Loucy (cell line): ENCODE results near the gene RRP8.

ENCODE experiments used
- H2AFZ ChIP-seq: fragments of 200-600 bp; sonication (generic); 2 replicates; pipeline ENCODE4 v1.6.0; 2016; ENCODE audit warnings: antibody characterized with exemption, mild to moderate bottlenecking, low read length, moderate library complexity
- H3F3A ChIP-seq: fragments of 200-600 bp; 2 replicates; pipeline ENCODE4 v1.6.0; 2016; ENCODE audit warnings: antibody characterized with exemption, low read depth, mild to moderate bottlenecking
- H3K27me3 ChIP-seq: fragments of 200-600 bp; sonication (generic); 2 replicates; pipeline ENCODE4 v1.6.1; 2014; ENCODE audit warnings: low read length, mild to moderate bottlenecking; ENCODE audit not compliant: insufficient read depth, poor library complexity, severe bottlenecking
- H3K36me3 ChIP-seq: fragments of 200-600 bp; sonication (generic); 2 replicates; pipeline ENCODE4 v1.6.1; 2016; ENCODE audit warnings: low read length; ENCODE audit not compliant: insufficient read depth
- H3K4me1 ChIP-seq: fragments of 200-600 bp; sonication (generic); 2 replicates; pipeline ENCODE4 v1.5.1; 2014; ENCODE audit warnings: low read length, mild to moderate bottlenecking; ENCODE audit not compliant: insufficient read depth, poor library complexity, severe bottlenecking
- H3K4me2 ChIP-seq: fragments of 200-600 bp; sonication (generic); 2 replicates; pipeline ENCODE4 v1.6.0; 2014; ENCODE audit warnings: antibody characterized with exemption, low read length, low read depth, mild to moderate bottlenecking; ENCODE audit not compliant: poor library complexity, severe bottlenecking
- H3K4me3 ChIP-seq: fragments of 200-600 bp; sonication (generic); 2 replicates; pipeline ENCODE4 v1.5.1; 2014; ENCODE audit warnings: low read length, mild to moderate bottlenecking, mixed read lengths; ENCODE audit not compliant: poor library complexity, severe bottlenecking
- H3K79me2 ChIP-seq: fragments of 200-600 bp; sonication (generic); 2 replicates; pipeline ENCODE4 v1.6.1; 2014; ENCODE audit warnings: low read length; ENCODE audit not compliant: insufficient read depth
- H3K9ac ChIP-seq: fragments of 200-600 bp; sonication (generic); 2 replicates; pipeline ENCODE4 v1.6.0; 2014; ENCODE audit warnings: mild to moderate bottlenecking, low read depth, low read length, moderate library complexity; ENCODE audit not compliant: poor library complexity, severe bottlenecking
- H3K9me2 ChIP-seq: fragments of 200-600 bp; sonication (generic); replicated peaks from 2 replicates; pipeline ENCODE4 v1.6.1; 2016; ENCODE audit warnings: low read depth, low read length, mixed read lengths
- H3K9me3 ChIP-seq: fragments of 200-600 bp; sonication (generic); 2 replicates; pipeline ENCODE4 v1.6.1; 2014; ENCODE audit warnings: mild to moderate bottlenecking, antibody characterized with exemption, low read length, low read depth; ENCODE audit not compliant: insufficient read depth
- H4K20me1 ChIP-seq: fragments of 200-600 bp; sonication (generic); 2 replicates; pipeline ENCODE4 v1.6.0; 2014; ENCODE audit warnings: antibody characterized with exemption, low read length, mild to moderate bottlenecking; ENCODE audit not compliant: insufficient read depth, poor library complexity, severe bottlenecking
- CTCF ChIP-seq: fragments of 200-600 bp; sonication (generic); conservative IDR thresholded peaks from 2 replicates; pipeline ENCODE4 v1.5.1; 2014; ENCODE audit warnings: mild to moderate bottlenecking, antibody characterized with exemption, low read length
- EZH2phosphoT487 ChIP-seq: fragments of 200-600 bp; IDR thresholded peaks from 2 replicates; pipeline ENCODE4 v1.6.1; 2018; ENCODE audit warnings: antibody characterized with exemption, mild to moderate bottlenecking, moderate library complexity, borderline replicate concordance

RRP8 gene

GRCh38 chr11:6604790-6605189 lies 1.4 kb upstream of the RRP8 start:
- peak overlapping the region; percentile 99 for H3K4me3 ChIP-seq
- 0 out of 2 replicates have a peak, but pooled peaks cover 10% of the 10 kb centered on the region for H3F3A ChIP-seq
- H3K4me2 ChIP-seq = peak overlapping the region; percentile 85
- H2AFZ ChIP-seq = no peak overlapping the region
- no peaks in the 10 kb centered on the region for H3K9me3 ChIP-seq
- H3K4me1 ChIP-seq = peaks cover 66% of the 10 kb centered on the region
- peak overlapping the region; percentile 97 for H3K9ac ChIP-seq
- peaks cover 32% of the 10 kb centered on the region; the same call in 1 of the 2 replicates for H3K36me3 ChIP-seq
- H3K27me3 ChIP-seq = no peaks in the 10 kb centered on the region
- TF ChIP-seq CTCF (no peak), EZH2phosphoT487 (no peak)
- no peaks in the 10 kb centered on the region for H3K9me2 ChIP-seq
- peaks cover 98% of the 10 kb centered on the region for H3K79me2 ChIP-seq
- peaks cover 47% of the 10 kb centered on the region for H4K20me1 ChIP-seq

- Histone ChIP-seq H4K20me1 (peaks cover 52% of the 10 kb centered on the region), H3K79me2 (peaks cover 98% of the 10 kb centered on the region), H3K4me1 (peaks cover 72% of the 10 kb centered on the region), H3K4me2 (peak overlapping the region; percentile 85), H3K9me2 (no peaks in the 10 kb centered on the region), H3K36me3 (peaks cover 32% of the 10 kb centered on the region; the same call in 1 of the 2 replicates), H2AFZ (peak overlapping the region; percentile 87), H3K4me3 (peak overlapping the region; percentile 99), H3K27me3 (no peaks in the 10 kb centered on the region), H3F3A (0 out of 2 replicates have a peak, but pooled peaks cover 10% of the 10 kb centered on the region), H3K9me3 (no peaks in the 10 kb centered on the region), H3K9ac (peak overlapping the region; percentile 97)
- TF ChIP-seq EZH2phosphoT487 (no peak), CTCF (peak; percentile 43)
These were observed 738 bp upstream of the RRP8 start for GRCh38 chr11:6604081-6604626.

- H3K9me2 ChIP-seq = no peaks in the 10 kb centered on the region
- H3K9me3 ChIP-seq = no peaks in the 10 kb centered on the region
- H4K20me1 ChIP-seq = peaks cover 50% of the 10 kb centered on the region
- peaks cover 68% of the 10 kb centered on the region for H3K4me1 ChIP-seq
- H3K4me2 ChIP-seq = peak overlapping the region; percentile 97
- peaks cover 94% of the 10 kb centered on the region for H3K79me2 ChIP-seq
- 0 out of 2 replicates have a peak, but pooled peaks cover 8% of the 10 kb centered on the region for H3F3A ChIP-seq
- no peak overlapping the region for H2AFZ ChIP-seq
- TF ChIP-seq EZH2phosphoT487 = no peak
- no peak for TF ChIP-seq CTCF
- H3K4me3 ChIP-seq = peak overlapping the region; percentile 99
- no peaks in the 10 kb centered on the region for H3K27me3 ChIP-seq
- peak overlapping the region; percentile 97 for H3K9ac ChIP-seq
- H3K36me3 ChIP-seq = peaks cover 22% of the 10 kb centered on the region; the same call in 1 of the 2 replicates
These were observed 1.1 kb downstream of the RRP8 start for GRCh38 chr11:6602096-6602940.
